CD4-positive, alpha-beta T cell treated with Interferon gamma for 1 hour (primary cell): ENCODE results near the gene SLC30A2.

Experiments used
- DNase-seq: peaks from one replicate; pipeline ENCODE4 v3.0.0-alpha.2; 2020

Gene SLC30A2

GRCh38 chr1:26037904-26038303 is 8.0 kb downstream of the SLC30A2 start:
- DNase-seq: no peak

- no peak for DNase-seq
These were observed 9.1 kb downstream of the SLC30A2 start for GRCh38 chr1:26036756-26037281.

GRCh38 chr1:26035959-26036755 is 9.8 kb downstream of the SLC30A2 start:
- peak; percentile 60 for DNase-seq

GRCh38 chr1:26035203-26035958 is 10.5 kb downstream of the SLC30A2 start:
- DNase-seq: peak; percentile 93

GRCh38 chr1:26034504-26035202 is 11.3 kb downstream of the SLC30A2 start:
- DNase-seq: no peak

- no peak for DNase-seq
These were observed 13.1 kb downstream of the SLC30A2 start for GRCh38 chr1:26032656-26033357.

GRCh38 chr1:26031611-26032220 is 14.2 kb downstream of the SLC30A2 start:
- no peak for DNase-seq

GRCh38 chr1:26031196-26031595 is 14.7 kb downstream of the SLC30A2 start:
- DNase-seq: no peak

GRCh38 chr1:26029864-26030481 is 15.9 kb downstream of the SLC30A2 start:
- no peak for DNase-seq

- no peak for DNase-seq
These were observed 16.7 kb downstream of the SLC30A2 start for GRCh38 chr1:26029054-26029863.

GRCh38 chr1:26028490-26028980 is 17.4 kb downstream of the SLC30A2 start:
- DNase-seq: no peak

GRCh38 chr1:26027716-26028489 is 18.0 kb downstream of the SLC30A2 start:
- no peak for DNase-seq

- no peak for DNase-seq
These were observed 20.4 kb downstream of the SLC30A2 start for GRCh38 chr1:26025517-26025916.

- DNase-seq: no peak
These were observed 20.9 kb downstream of the SLC30A2 start for GRCh38 chr1:26025060-26025459.

- no peak for DNase-seq
These were observed 22.1 kb downstream of the SLC30A2 start for GRCh38 chr1:26023826-26024225.

- no peak for DNase-seq
These were observed 22.9 kb downstream of the SLC30A2 start for GRCh38 chr1:26023009-26023408.

- DNase-seq: no peak
These were observed 23.5 kb downstream of the SLC30A2 start for GRCh38 chr1:26022404-26022779.

- no peak for DNase-seq
These were observed 24.1 kb downstream of the SLC30A2 start, which contains the start of gene EXTL1 for GRCh38 chr1:26021647-26022403. EXTL1 (plus strand) TSS chr1:26021775; CDS start chr1:26022647, 872 bp downstream.
